OCI-M2 (cell line): ENCODE data around the gene TBC1D8.

Experiments used
- DNase-seq: peaks from one replicate; lab custom pipeline; 2025; ENCODE audit not compliant: unreplicated experiment; lab: John Stamatoyannopoulos, UW

TBC1D8 gene

DNA sequence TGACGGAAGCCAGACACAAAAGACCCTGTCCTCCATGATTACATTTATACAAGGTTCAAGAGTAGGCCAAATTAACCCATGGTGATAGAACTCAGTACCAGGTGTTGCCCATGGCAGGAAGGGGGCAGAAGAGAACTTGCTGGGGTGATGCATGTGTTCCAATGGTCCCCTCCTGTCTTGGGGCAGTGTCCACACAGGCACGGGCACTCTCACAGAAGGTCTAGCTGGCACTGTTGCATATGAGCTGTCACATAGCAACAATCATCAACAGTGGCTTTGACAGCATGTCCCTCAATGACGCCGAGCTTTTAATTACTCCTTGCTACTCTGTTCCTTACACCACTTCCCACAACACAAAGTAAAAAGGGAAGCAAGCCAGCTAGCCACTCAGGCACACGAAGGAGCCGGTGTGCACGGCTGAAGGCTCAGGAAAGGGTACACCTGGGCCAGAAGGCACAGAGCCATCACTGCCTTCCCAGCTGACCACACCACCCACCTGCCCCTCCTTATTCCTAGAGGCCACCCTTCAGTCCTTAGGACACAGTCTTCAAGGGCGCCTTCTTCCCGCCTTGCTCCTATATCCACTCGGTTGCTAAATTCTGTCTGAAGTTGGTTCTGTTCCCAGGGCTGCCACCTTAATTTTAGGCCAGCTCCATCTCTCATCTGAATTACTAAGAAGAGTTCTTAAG lies 120.2 kb downstream of the TBC1D8 start:
- DNase-seq, result no peak

- DNase-seq, result no peak
These were observed 123.3 kb downstream of the TBC1D8 start for GRCh38 chr2:101027852-101028251.

DNA sequence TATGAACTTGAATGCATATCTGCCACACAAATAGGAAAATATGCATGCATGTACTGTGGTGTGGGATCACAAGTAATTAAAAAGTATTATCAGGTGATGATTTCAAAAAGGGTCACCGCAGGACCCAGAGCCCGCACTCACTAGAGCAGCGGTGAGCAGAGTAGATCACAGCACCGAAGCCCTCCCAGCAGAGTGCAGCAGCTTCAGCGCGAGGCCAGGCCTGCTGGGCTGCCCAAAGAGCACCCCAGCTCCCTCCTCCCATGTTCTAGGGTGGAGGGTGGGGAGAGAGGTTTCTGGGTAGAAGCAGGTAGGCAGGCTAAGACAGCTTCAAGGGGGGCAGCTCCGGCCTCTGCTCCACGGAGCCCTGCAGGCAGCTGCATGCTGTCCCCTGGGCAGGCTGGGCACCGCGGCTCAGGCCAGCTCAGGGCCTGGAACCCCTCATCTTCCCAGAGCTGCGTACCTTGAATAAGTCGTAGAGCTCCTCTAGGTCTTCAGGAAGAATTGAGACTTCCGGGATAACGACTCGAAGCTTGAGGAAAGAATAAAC lies 124.2 kb downstream of the TBC1D8 start:
- DNase-seq, result no peak

DNA sequence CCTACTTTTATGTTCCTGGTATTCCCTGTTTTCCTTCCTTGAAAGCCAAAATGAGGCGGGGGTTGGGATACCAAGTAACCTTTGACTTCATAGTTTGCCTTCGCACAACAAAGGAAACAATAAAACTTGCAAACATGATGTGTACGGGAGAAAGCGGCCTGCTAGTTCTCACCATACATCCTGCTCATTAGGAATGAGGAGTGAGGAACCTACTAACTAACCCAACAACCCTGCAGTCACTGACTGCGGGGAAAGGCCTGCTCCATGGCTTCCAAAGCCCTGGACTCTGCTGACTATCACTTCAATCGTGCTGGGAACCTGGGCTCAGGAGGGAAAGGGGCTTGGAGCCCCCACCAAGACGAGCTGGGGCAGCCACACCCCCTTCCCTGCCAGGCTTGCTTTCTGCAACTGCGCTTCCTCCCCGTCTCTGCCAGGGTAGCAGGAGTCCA lies 124.9 kb downstream of the TBC1D8 start:
- no peak for DNase-seq

GRCh38 chr2:101025561-101025960 lies 125.6 kb downstream of the TBC1D8 start:
- no peak for DNase-seq

DNA sequence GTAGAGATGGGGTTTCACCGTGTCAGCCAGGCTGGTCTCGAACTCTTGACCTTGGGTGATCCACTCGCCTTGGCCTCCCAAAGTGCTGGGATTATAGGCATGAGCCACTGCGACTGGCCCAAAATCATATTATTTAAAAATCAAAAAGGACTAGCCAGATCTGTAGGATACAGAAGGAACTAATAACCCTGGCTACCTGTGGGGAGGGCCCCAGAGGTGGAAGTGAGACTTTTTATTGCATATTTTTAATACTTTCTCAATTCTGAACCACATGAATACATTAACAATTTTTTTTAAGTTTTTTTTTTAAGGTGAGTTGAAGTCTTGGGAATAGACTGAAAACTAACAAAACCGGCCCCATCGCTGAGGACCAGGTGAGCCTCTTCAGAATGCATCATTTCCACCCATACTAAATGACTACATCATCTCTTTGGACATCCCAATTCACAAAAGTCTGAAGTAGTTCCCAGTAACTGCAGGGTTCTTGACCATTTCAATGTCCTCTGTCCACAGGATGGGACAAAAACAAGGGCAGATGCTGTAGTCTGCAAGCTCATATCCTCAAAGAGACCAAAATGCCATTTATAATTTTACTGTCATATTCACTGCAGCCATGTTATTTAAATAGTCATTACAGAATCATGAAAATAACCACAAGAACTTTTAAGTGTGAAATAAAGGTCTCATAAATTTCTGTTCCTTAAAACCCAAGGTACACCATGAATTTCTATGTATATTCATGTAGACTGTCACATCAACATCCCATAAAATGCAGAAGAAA lies 127.7 kb downstream of the TBC1D8 start:
- no peak for DNase-seq

DNA sequence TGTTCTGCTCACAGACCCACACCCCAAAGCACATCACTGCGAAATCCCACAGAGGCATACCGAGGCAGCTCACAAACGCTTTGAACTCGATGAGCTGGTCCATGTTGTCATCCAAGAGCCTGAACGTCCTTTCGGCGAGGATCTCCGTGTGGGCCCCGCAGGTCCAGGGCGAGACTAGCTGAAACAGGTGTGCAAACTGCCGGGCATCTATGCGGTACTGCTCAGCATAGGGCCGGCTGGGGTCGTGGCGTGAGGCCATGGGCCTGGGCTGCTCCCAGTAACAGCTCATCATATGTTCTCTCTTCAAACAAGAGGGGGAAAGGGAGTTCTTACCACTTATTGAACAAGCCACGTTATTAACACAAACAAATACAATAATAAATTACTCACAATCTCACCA lies 129.0 kb downstream of the TBC1D8 start:
- no peak for DNase-seq

DNA sequence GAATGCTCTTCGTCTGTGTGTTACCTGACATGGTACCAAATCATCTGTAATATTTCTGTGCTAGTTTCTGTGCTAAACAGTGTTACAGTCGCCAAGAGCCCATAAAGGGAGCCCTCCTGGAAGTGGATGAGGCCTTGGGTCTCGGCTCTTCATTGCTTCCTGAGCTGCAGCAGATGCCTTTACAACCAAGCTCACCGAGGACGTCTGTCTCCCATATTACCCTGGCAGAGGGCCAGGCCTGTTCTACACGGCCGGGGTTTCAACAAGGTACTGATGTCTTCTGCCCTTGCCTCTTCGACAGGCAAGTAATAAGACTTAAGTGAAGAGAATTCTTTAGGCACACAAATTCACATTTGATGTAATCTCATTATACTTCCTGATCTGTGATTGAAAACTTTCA lies 132.2 kb downstream of the TBC1D8 start:
- DNase-seq, result no peak

DNA sequence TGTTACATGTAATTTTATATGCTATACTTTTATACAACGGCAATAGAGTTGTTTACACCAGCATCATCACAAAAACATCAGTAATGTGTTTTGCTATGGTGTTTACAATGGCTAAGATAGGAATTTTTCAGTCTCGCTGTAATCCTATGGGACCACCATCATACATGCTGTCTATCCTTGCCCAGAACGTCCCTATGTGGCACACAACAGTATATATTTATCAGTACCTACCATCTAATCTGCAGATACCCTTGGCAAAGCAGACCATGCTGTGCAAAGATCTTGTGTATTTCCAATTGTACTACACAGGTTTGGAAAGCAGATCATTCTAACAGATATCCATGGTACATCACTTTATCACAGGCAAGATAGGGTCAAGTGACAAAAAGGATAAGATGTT lies 133.8 kb downstream of the TBC1D8 start:
- DNase-seq, result no peak

DNA sequence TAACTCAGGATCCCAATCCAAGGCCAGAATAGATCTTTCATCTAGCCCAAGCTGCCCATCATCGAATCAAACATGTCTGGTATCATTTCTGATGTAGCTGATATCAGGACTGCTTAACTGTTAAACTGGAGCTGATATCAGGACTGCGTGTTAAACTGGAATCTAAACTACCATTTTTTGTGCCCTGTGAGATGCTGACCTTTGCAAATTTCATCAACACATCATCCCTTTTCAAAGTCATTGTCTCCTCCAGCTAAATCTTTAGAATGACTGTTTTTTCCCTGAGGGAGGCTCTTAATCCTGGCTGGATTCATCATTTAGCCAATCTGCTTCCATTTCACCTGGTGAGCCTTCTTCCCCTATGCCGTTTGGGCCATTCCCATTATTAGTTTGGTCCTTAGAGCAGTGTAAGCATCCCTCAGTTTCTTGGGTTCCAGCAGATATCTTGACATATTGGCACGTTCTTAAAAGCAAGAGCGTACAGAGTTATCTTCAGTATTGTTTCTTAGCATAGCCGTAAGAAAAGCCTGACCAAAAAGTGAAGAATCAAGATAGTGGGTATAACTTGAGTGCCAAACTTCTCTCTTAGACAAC lies 136.8 kb downstream of the TBC1D8 start:
- DNase-seq, result no peak

- DNase-seq, result no peak
These were observed 138.4 kb downstream of the TBC1D8 start for GRCh38 chr2:101012706-101013181.

DNA sequence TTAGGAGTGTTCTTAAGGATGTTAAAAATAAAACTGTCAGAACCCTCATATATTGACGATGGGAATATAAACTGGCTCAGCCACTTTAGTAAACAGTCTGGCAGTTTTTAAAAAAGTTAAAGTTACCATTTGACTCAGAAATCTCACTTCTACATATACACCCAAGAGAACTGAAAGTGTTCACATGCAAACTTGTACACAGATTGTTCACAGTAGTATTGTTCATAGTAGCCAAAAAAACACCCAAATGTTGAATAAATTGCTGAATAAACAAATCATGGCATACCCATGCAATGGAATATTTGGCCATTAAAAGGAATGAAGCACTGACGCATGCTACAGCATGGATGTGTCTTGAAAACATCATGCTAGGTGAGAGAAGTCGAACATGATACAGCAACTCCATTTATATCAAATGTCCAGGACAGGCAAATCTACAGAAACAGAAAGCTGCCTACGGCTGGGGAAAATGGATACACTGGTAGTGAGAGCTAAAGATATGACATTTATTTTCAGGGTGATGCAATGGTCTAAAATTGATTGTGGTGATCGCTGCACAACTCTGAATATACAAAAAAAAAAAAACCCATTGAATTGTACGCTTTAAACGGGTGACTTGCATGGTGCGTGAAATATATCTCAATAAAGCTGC lies 139.0 kb downstream of the TBC1D8 start:
- no peak for DNase-seq

DNA sequence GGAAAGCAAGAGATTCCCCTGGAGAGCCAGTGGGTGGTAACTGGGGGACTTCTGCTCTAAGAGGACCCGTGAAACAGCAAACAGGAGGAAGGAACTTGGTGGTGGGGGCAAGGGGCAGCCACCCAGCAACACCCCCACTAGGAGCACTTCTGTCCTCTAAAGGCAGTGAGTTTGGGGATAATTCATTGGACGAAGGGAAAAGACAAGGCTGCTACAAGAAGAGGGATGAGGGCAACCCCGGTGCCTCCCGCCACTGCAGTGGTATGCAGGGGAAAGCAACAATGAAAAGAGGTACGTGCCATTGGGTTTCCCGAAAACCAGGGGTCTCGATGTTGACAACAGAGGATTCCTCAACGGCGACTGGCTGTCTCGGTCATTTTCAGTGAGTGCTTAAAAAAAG lies 140.0 kb downstream of the TBC1D8 start:
- DNase-seq, result no peak

DNA sequence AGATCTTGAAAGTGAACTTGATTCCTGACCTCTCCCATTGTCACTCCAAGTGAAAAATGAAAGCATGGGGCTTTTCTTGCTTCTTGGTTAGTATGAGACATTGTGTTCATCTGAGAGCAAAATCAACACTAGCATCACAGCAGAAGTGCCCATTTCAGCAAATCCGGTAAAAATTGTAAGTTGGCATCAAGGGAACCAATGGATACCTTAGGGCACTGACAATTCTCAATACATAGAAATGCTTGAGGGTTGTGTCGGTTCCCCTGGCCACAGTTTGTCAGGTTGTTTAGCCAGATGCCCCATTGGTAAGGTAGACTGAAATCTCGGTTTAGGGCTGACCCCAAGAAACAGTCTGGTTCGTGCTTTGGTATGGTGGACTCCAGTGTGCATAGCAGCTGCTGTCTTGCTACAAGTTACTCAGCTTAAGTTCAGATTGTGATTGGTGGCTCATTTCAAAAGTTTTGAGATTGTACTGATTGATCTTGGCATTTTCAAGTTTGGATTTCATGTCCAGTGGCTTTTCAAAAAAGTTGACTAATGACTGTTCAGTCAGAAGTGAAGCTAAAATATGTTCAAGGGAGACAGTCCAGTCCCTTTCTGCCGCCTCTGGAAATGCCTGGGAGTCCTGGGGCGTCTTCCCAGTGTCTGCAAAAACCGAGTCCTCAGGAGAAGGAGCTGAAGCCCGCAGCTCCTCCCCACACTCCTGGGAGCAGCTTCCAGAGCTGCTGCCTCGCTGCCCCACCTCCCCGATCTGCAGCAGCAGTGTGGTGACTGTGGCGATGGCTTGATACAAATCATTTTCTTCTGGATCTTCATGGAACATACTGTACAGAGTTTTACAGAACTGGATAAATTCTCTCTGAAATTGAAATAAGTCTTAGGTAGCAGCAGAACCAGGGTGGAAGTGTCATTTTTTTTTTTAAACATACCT lies 143.5 kb downstream of the TBC1D8 start:
- DNase-seq, result no peak

DNA sequence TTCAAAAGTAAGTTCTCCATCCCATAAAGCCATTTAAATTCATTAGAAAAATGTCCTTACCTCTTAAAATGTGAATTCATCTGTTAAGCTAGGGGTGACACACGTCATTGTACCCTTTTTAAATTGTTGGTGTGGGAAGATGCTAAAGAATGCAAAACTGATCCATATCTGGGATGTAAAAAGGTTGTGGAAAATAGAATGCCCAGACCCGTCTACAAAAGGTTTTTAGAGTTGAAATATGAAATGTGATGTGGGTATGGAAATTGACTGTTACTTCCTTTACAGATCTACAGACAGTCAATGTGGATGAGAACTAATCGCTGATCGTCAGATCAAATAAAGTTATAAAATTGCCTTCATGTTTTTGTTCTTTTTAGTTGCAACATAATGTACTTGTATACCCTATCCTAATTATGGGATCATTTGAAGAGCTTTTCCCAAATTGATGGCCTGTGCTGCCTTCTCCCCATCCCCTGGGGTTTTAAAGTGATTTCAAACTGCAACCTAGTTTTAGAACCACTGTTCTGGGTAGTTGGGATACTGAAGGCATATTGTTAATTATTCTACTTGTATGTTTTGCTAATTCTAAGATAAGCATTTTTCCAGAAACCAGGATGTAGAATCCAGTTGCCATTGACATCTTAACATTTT lies 145.0 kb downstream of the TBC1D8 start:
- no peak for DNase-seq

GRCh38 chr2:101004620-101005325 lies 146.4 kb downstream of the TBC1D8 start:
- no peak for DNase-seq

GRCh38 chr2:101003278-101003775 lies 147.9 kb downstream of the TBC1D8 start:
- no peak for DNase-seq

DNA sequence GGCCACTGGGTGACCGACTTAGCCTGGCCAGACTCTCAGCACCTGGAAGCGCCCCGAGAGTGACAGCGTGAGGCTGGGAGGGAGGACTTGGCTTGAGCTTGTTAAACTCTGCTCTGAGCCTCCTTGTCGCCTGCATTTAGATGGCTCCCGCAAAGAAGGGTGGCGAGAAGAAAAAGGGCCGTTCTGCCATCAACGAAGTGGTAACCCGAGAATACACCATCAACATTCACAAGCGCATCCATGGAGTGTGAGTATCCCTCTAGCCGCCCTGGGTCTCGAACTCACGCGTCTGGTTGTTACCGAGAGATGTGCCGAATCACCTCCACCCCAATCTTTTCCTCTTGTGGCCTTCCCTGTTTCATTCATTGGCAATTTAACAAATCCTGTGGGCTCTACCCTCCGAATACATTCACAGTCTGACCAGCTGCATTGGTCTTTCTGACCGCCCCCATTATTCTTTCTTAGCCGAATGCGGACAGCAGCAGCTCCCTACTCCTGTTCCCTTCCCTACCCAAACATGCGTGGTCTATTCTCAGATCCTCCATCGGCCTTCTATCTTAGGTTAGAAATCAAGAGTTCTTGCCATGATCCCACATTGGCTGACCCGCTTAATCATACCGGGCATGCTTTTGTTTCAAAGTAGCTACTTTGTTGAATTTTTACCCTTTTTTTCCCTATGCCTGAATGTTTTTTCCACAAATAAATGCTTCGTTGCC lies 148.5 kb downstream of the TBC1D8 start:
- DNase-seq, result no peak
